Measurements from ENCODE around the gene PPA2.

GRCh38 chr4:105351861-105352260, 122.0 kb downstream of the PPA2 start:
- TF ChIP-seq POLR2A (IDR thresholded peaks at IDR 0.05) (no peak), CTCF (IDR thresholded peaks at IDR 0.05) (no peak)

Measured in thyroid gland (tissue), 4 donors.